ENCODE measurements around the gene HLA-A.
A peak's percentile ranks its signal among the peaks of the same experiment; 100 is the strongest.

HLA-A gene

DNA sequence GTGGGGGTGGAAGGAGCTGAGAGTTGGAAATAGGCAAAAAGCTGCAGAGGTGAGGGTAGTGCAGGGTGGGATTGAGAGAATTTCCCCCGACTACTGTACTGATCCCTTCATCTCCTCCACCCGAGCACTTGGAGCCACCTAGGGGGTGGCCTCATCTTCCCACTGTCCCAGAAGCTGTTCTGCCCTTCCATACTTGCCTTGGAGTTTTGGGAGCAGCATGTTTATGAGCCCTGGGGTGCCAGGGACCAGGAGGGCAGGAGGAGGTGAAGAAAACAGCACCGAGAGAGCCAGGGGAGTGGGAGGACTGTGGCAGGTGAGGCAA, 34.0 kb upstream of the HLA-A start:
- Histone ChIP-seq H4K8ac (ENCODE audit: low read depth, low read length) (no peak overlapping the region), H4K5ac (ENCODE audit: low read length) (no peak overlapping the region), H3K36me3 (ENCODE audit: control insufficient read depth, insufficient read depth, low read length) (no peaks in the 10 kb centered on the region), H3K4me3 (ENCODE audit: low read length) (no peak overlapping the region), H3K56ac (ENCODE audit: low read length) (no peak overlapping the region), H2BK120ac (ENCODE audit: low read depth, low read length) (no peak overlapping the region), H3K4me2 (ENCODE audit: low read length) (no peak overlapping the region), H3K79me2 (ENCODE audit: control insufficient read depth, insufficient read depth, low read length) (no peaks in the 10 kb centered on the region), H3K9ac (ENCODE audit: low read length) (no peak overlapping the region), H3K4ac (ENCODE audit: low read depth, low read length) (no peak overlapping the region), H2AK5ac (ENCODE audit: low read length) (no peak overlapping the region), H3K18ac (ENCODE audit: low read length) (no peak overlapping the region), H2BK5ac (ENCODE audit: low read length) (no peak overlapping the region), H3K27ac (ENCODE audit: low read depth, low read length) (no peak overlapping the region), H2BK15ac (replicated peaks; ENCODE audit: low read depth) (no peak overlapping the region), H3K79me1 (ENCODE audit: low read length) (no peaks in the 10 kb centered on the region), H3K27me3 (ENCODE audit: insufficient read depth, low read length, poor library complexity) (no peaks in the 10 kb centered on the region), H3K4me1 (ENCODE audit: control insufficient read depth, low read depth, low read length) (no peaks in the 10 kb centered on the region), H3K23ac (ENCODE audit: low read length) (no peak overlapping the region)
- no CpG with 5 or more reads among the region's 3 CpGs for WGBS (ENCODE audit: extremely low coverage, insufficient coverage, low lambda C conversion rate)
- no peak for DNase-seq

DNA sequence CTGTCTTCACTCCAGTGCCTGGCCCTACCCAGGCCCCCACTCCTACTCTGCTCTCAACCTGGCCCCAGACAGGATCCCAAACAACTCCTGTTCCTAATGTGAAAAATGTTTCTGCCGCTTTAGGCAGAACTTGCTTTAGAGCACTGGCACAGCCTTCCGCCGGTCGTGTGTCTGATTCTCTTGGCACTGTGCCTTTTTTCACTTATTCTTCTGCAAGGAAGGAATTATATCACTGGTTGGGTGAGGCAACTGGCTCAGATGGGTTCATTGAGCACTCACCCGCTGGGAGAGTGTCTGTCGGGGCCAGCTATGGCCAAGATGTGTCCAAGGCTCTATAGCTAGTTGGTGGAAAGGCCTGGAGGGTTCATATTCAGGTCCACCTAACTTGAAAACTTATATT, 33.6 kb upstream of the HLA-A start:
- WGBS (ENCODE audit: extremely low coverage, insufficient coverage, low lambda C conversion rate), result no CpG with 5 or more reads among the region's 6 CpGs
- no peak overlapping the region for H3K9ac ChIP-seq (ENCODE audit: low read length)

DNA sequence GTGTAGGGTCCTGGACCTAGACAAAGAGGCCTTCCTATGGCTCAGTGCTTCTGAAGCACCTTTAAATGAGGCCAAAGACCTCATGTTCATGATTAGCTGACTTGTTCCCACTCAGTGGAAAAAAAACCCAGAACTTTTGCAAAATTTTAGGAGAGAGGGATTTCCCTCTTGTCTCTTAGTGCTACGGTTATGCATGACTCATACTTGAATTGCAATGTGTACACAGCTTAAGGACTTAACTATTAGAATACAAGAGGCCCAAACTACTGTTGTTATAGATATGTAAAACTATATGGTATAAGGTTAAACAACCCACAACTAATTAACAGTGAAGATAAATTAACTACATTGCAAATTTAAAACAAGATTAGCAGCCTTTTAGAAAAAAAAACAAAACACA, 32.3 kb upstream of the HLA-A start:
- H3K23ac ChIP-seq (ENCODE audit: low read length), result no peak overlapping the region
- H3K4me2 ChIP-seq (ENCODE audit: low read length), result no peak overlapping the region
- H2AK5ac ChIP-seq (ENCODE audit: low read length), result no peak overlapping the region
- H3K9ac ChIP-seq (ENCODE audit: low read length), result no peak overlapping the region
- DNase-seq, result no peak
- H2BK15ac ChIP-seq (replicated peaks; ENCODE audit: low read depth), result no peak overlapping the region
- no peaks in the 10 kb centered on the region for H3K79me1 ChIP-seq (ENCODE audit: low read length)
- no CpG with 5 or more reads among the region's 1 CpG for WGBS (ENCODE audit: extremely low coverage, insufficient coverage, low lambda C conversion rate)
- no peak overlapping the region for H3K56ac ChIP-seq (ENCODE audit: low read length)
- H3K4me1 ChIP-seq (ENCODE audit: control insufficient read depth, low read depth, low read length), result no peaks in the 10 kb centered on the region
- H3K18ac ChIP-seq (ENCODE audit: low read length), result no peak overlapping the region
- H2BK5ac ChIP-seq (ENCODE audit: low read length), result no peak overlapping the region
- no peak overlapping the region for H2BK120ac ChIP-seq (ENCODE audit: low read depth, low read length)
- no peak overlapping the region for H4K5ac ChIP-seq (ENCODE audit: low read length)
- no peak overlapping the region for H3K4ac ChIP-seq (ENCODE audit: low read depth, low read length)
- H3K27ac ChIP-seq (ENCODE audit: low read depth, low read length), result no peak overlapping the region
- H4K8ac ChIP-seq (ENCODE audit: low read depth, low read length), result no peak overlapping the region
- no peak overlapping the region for H3K4me3 ChIP-seq (ENCODE audit: low read length)
- no peaks in the 10 kb centered on the region for H3K36me3 ChIP-seq (ENCODE audit: control insufficient read depth, insufficient read depth, low read length)
- no peaks in the 10 kb centered on the region for H3K27me3 ChIP-seq (ENCODE audit: insufficient read depth, low read length, poor library complexity)
- no peaks in the 10 kb centered on the region for H3K79me2 ChIP-seq (ENCODE audit: control insufficient read depth, insufficient read depth, low read length)

More for the DNA sequence above, 33.6 kb upstream of the HLA-A start:
- Histone ChIP-seq H3K79me2 (ENCODE audit: control insufficient read depth, insufficient read depth, low read length) (no peaks in the 10 kb centered on the region), H3K4me3 (ENCODE audit: low read length) (no peak overlapping the region), H3K18ac (ENCODE audit: low read length) (no peak overlapping the region), H2BK15ac (replicated peaks; ENCODE audit: low read depth) (no peak overlapping the region), H2BK120ac (ENCODE audit: low read depth, low read length) (no peak overlapping the region), H3K4me1 (ENCODE audit: control insufficient read depth, low read depth, low read length) (no peaks in the 10 kb centered on the region), H2BK5ac (ENCODE audit: low read length) (no peak overlapping the region), H4K8ac (ENCODE audit: low read depth, low read length) (no peak overlapping the region), H3K56ac (ENCODE audit: low read length) (no peak overlapping the region), H3K36me3 (ENCODE audit: control insufficient read depth, insufficient read depth, low read length) (no peaks in the 10 kb centered on the region), H3K4ac (ENCODE audit: low read depth, low read length) (no peak overlapping the region), H4K5ac (ENCODE audit: low read length) (no peak overlapping the region), H2AK5ac (ENCODE audit: low read length) (no peak overlapping the region), H3K27ac (ENCODE audit: low read depth, low read length) (no peak overlapping the region), H3K23ac (ENCODE audit: low read length) (no peak overlapping the region), H3K4me2 (ENCODE audit: low read length) (no peak overlapping the region), H3K27me3 (ENCODE audit: insufficient read depth, low read length, poor library complexity) (no peaks in the 10 kb centered on the region), H3K79me1 (ENCODE audit: low read length) (no peaks in the 10 kb centered on the region)
- no peak for DNase-seq

DNA sequence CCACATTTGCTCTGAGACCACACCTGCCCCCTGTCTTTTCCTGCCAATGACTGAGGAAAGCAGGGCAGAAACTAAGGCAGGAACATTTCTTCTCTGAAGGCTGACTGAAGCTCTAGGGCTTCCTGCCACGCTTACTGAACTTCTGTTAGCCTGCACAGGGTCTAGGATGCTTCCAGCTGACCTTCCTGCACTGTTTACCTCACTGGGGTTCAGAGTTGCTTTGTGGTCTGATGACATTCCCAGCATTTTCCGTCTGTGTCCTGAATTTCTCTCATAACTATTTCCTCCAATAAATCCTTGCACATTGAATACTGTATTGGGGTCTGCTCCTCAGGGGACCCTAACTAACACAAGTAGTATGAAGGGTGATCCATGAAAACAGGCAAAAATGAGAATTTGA, 29.5 kb upstream of the HLA-A start:
- H3K36me3 ChIP-seq (ENCODE audit: control insufficient read depth, insufficient read depth, low read length), result no peaks in the 10 kb centered on the region
- H3K79me1 ChIP-seq (ENCODE audit: low read length), result no peaks in the 10 kb centered on the region
- no peak for DNase-seq
- no peaks in the 10 kb centered on the region for H3K27me3 ChIP-seq (ENCODE audit: insufficient read depth, low read length, poor library complexity)
- H2BK120ac ChIP-seq (ENCODE audit: low read depth, low read length), result no peak overlapping the region
- H3K27ac ChIP-seq (ENCODE audit: low read depth, low read length), result no peak overlapping the region
- H3K4me1 ChIP-seq (ENCODE audit: control insufficient read depth, low read depth, low read length), result no peaks in the 10 kb centered on the region
- H2BK5ac ChIP-seq (ENCODE audit: low read length), result no peak overlapping the region
- no peak overlapping the region for H2BK15ac ChIP-seq (replicated peaks; ENCODE audit: low read depth)
- no peak overlapping the region for H4K8ac ChIP-seq (ENCODE audit: low read depth, low read length)
- H4K5ac ChIP-seq (ENCODE audit: low read length), result no peak overlapping the region
- H3K9ac ChIP-seq (ENCODE audit: low read length), result no peak overlapping the region
- H3K23ac ChIP-seq (ENCODE audit: low read length), result no peak overlapping the region
- no peaks in the 10 kb centered on the region for H3K79me2 ChIP-seq (ENCODE audit: control insufficient read depth, insufficient read depth, low read length)
- H3K4ac ChIP-seq (ENCODE audit: low read depth, low read length), result no peak overlapping the region
- no peak overlapping the region for H3K56ac ChIP-seq (ENCODE audit: low read length)
- H3K18ac ChIP-seq (ENCODE audit: low read length), result no peak overlapping the region
- no peak overlapping the region for H3K4me3 ChIP-seq (ENCODE audit: low read length)
- H2AK5ac ChIP-seq (ENCODE audit: low read length), result no peak overlapping the region
- no CpG with 5 or more reads among the region's 2 CpGs for WGBS (ENCODE audit: extremely low coverage, insufficient coverage, low lambda C conversion rate)
- H3K4me2 ChIP-seq (ENCODE audit: low read length), result no peak overlapping the region

DNA sequence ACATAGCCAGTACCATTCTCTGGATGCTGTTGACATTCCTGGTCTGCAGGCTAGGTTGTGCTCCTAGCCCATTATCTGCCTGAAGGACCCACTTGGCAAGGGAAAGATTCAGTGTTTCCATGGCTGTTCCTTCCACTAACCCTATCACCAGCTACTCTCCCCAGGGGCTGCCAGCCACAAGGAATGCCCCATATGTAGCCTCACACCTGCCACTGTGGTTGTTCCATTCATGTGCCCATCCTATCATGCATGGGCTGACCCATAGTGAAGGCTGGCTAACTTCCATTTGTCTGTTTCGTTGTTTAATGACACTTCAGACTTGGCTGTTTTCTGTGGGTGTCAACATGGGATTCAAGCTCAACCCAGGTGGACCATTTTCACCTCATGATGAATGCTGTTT, 25.6 kb upstream of the HLA-A start:
- H3K23ac ChIP-seq (ENCODE audit: low read length), result no peak overlapping the region
- no peaks in the 10 kb centered on the region for H3K79me2 ChIP-seq (ENCODE audit: control insufficient read depth, insufficient read depth, low read length)
- H3K27ac ChIP-seq (ENCODE audit: low read depth, low read length), result no peak overlapping the region
- no peaks in the 10 kb centered on the region for H3K4me1 ChIP-seq (ENCODE audit: control insufficient read depth, low read depth, low read length)
- no peak overlapping the region for H3K4me2 ChIP-seq (ENCODE audit: low read length)
- H4K8ac ChIP-seq (ENCODE audit: low read depth, low read length), result no peak overlapping the region
- no peak overlapping the region for H3K56ac ChIP-seq (ENCODE audit: low read length)
- H3K36me3 ChIP-seq (ENCODE audit: control insufficient read depth, insufficient read depth, low read length), result no peaks in the 10 kb centered on the region
- H3K9ac ChIP-seq (ENCODE audit: low read length), result no peak overlapping the region
- H2AK5ac ChIP-seq (ENCODE audit: low read length), result no peak overlapping the region
- no peaks in the 10 kb centered on the region for H3K27me3 ChIP-seq (ENCODE audit: insufficient read depth, low read length, poor library complexity)
- no peak overlapping the region for H3K4me3 ChIP-seq (ENCODE audit: low read length)
- H4K5ac ChIP-seq (ENCODE audit: low read length), result no peak overlapping the region
- H3K4ac ChIP-seq (ENCODE audit: low read depth, low read length), result no peak overlapping the region
- WGBS (ENCODE audit: extremely low coverage, insufficient coverage, low lambda C conversion rate), result no CpG with 5 or more reads among the region's 1 CpG
- DNase-seq, result no peak
- no peak overlapping the region for H3K18ac ChIP-seq (ENCODE audit: low read length)
- no peak overlapping the region for H2BK120ac ChIP-seq (ENCODE audit: low read depth, low read length)
- no peak overlapping the region for H2BK15ac ChIP-seq (replicated peaks; ENCODE audit: low read depth)
- no peaks in the 10 kb centered on the region for H3K79me1 ChIP-seq (ENCODE audit: low read length)
- H2BK5ac ChIP-seq (ENCODE audit: low read length), result no peak overlapping the region

DNA sequence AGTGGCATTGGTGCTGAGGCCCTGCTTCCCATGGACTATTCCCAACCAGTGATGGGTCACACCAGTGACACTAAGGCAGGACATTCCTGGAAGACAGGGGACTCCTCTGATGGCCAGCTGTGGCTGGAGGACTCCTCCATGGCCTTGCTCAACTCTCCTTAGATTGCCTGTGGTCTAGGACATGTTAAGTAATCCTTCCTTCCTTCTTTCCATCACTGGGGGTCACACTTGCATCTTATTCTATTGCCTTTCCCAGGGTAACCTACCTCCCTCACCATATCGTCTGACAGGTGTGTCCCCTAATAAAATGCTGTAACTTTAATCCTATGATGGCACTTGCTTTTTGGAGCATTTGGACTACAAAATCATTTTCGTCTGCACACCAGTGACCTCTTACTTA, 24.5 kb upstream of the HLA-A start:
- Histone ChIP-seq H3K4me3 (ENCODE audit: low read length) (no peak overlapping the region), H2AK5ac (ENCODE audit: low read length) (no peak overlapping the region), H3K79me2 (ENCODE audit: control insufficient read depth, insufficient read depth, low read length) (no peaks in the 10 kb centered on the region), H2BK120ac (ENCODE audit: low read depth, low read length) (no peak overlapping the region), H2BK15ac (replicated peaks; ENCODE audit: low read depth) (no peak overlapping the region), H3K23ac (ENCODE audit: low read length) (no peak overlapping the region), H4K8ac (ENCODE audit: low read depth, low read length) (no peak overlapping the region), H3K4me2 (ENCODE audit: low read length) (no peak overlapping the region), H4K5ac (ENCODE audit: low read length) (no peak overlapping the region), H3K18ac (ENCODE audit: low read length) (no peak overlapping the region), H3K27me3 (ENCODE audit: insufficient read depth, low read length, poor library complexity) (no peaks in the 10 kb centered on the region), H3K36me3 (ENCODE audit: control insufficient read depth, insufficient read depth, low read length) (no peaks in the 10 kb centered on the region), H3K27ac (ENCODE audit: low read depth, low read length) (no peak overlapping the region), H3K4me1 (ENCODE audit: control insufficient read depth, low read depth, low read length) (no peaks in the 10 kb centered on the region), H3K56ac (ENCODE audit: low read length) (no peak overlapping the region), H3K4ac (ENCODE audit: low read depth, low read length) (no peak overlapping the region), H3K9ac (ENCODE audit: low read length) (no peak overlapping the region), H2BK5ac (ENCODE audit: low read length) (no peak overlapping the region), H3K79me1 (ENCODE audit: low read length) (no peaks in the 10 kb centered on the region)
- peak; percentile 13 for DNase-seq
- WGBS (ENCODE audit: extremely low coverage, insufficient coverage, low lambda C conversion rate), result no CpG with 5 or more reads among the region's 2 CpGs
